ENCODE measurements around the gene C6orf52. TPM values are rescaled to one million over a fixed set of nuclear protein-coding genes. Genes with fewer than 3 reads are reported as not detected.
A peak's percentile ranks its signal among the peaks of the same experiment; 100 is the strongest.

The C6orf52 gene
- total and polyA plus RNA-seq, 2 of the 13 experiments (the other 11 are each of a cell fraction or from before 2014, with no cell fraction given), result 0.50 to 0.53 TPM

DNA sequence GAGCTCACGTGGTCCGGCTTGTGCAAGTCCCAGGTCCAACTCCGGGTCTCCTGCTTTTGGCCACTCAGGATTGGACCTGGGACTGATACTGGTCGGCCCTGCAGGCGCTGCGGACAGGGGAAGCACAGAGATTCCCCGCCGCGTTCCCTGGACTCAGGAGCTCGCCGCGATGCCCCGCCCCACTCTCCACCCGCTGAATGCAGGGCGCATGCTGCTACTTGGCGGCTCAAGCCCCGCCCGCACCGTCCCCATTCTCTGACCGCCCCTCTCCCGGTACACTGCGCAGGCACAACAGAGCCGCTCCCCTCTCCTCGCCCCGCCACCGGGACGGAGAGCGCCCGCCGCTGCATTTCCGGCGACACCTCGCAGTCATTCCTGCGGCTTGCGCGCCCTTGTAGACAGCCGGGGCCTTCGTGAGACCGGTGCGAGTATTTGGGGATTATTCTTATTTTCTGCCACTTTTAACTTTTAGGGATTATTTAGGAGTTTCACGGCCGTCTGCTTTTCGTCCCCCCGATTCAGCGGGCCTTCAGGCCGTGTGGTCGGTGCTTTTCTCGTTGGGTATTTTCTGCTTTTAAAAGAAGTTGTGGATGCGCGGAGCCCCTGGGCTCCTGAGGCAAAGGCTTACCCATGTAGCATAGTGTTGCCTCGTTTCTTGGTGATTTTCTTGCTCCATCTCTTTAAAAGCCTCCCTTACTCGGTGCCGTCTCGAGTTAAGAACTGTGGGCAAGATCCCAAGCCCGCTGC is 28.6 kb upstream of the C6orf52 start, which contains the start of gene TMEM14C (continued):
- TF ChIP-seq TOE1 (CRISPR knock-in tag; IDR thresholded peaks at IDR 0.05), result no peak
- TF ChIP-seq ZFP62 (CRISPR knock-in tag; IDR thresholded peaks at IDR 0.05), result no peak; the same call in 1 of the 2 replicates
- peak; percentile 92 for TF ChIP-seq ZFP37 (CRISPR knock-in tag; IDR thresholded peaks at IDR 0.05; ENCODE audit: borderline replicate concordance)
- TF ChIP-seq PHF8 (CRISPR knock-in tag; IDR thresholded peaks at IDR 0.05), result peak; percentile 91
- TF ChIP-seq ZNF619 (CRISPR knock-in tag; IDR thresholded peaks at IDR 0.05), result peak; percentile 98; the same call in 1 of the 2 replicates
- peak; percentile 95 for TF ChIP-seq KMT2A (CRISPR knock-in tag; IDR thresholded peaks at IDR 0.05)
- TF ChIP-seq BCL6 (CRISPR knock-in tag; IDR thresholded peaks at IDR 0.05), result peak; percentile 63
- TF ChIP-seq, protein P1, sequence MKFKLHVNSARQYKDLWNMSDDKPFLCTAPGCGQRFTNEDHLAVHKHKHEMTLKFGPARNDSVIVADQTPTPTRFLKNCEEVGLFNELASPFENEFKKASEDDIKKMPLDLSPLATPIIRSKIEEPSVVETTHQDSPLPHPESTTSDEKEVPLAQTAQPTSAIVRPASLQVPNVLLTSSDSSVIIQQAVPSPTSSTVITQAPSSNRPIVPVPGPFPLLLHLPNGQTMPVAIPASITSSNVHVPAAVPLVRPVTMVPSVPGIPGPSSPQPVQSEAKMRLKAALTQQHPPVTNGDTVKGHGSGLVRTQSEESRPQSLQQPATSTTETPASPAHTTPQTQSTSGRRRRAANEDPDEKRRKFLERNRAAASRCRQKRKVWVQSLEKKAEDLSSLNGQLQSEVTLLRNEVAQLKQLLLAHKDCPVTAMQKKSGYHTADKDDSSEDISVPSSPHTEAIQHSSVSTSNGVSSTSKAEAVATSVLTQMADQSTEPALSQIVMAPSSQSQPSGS (CRISPR knock-in tag; IDR thresholded peaks at IDR 0.05), result peak; percentile 72; the same call in 1 of the 2 replicates
- peak; percentile 92 for TF ChIP-seq ZMYM3 (CRISPR knock-in tag; IDR thresholded peaks at IDR 0.05)
- no peak for TF ChIP-seq CC2D1A (CRISPR knock-in tag; IDR thresholded peaks at IDR 0.05)
- TF ChIP-seq SPEN (CRISPR knock-in tag; IDR thresholded peaks at IDR 0.05; ENCODE audit: low read depth), result peak; percentile 96
- peak; percentile 26 for TF ChIP-seq JARID2 (CRISPR knock-in tag; IDR thresholded peaks at IDR 0.05; ENCODE audit: insufficient replicate concordance)
- TF ChIP-seq, protein P2, sequence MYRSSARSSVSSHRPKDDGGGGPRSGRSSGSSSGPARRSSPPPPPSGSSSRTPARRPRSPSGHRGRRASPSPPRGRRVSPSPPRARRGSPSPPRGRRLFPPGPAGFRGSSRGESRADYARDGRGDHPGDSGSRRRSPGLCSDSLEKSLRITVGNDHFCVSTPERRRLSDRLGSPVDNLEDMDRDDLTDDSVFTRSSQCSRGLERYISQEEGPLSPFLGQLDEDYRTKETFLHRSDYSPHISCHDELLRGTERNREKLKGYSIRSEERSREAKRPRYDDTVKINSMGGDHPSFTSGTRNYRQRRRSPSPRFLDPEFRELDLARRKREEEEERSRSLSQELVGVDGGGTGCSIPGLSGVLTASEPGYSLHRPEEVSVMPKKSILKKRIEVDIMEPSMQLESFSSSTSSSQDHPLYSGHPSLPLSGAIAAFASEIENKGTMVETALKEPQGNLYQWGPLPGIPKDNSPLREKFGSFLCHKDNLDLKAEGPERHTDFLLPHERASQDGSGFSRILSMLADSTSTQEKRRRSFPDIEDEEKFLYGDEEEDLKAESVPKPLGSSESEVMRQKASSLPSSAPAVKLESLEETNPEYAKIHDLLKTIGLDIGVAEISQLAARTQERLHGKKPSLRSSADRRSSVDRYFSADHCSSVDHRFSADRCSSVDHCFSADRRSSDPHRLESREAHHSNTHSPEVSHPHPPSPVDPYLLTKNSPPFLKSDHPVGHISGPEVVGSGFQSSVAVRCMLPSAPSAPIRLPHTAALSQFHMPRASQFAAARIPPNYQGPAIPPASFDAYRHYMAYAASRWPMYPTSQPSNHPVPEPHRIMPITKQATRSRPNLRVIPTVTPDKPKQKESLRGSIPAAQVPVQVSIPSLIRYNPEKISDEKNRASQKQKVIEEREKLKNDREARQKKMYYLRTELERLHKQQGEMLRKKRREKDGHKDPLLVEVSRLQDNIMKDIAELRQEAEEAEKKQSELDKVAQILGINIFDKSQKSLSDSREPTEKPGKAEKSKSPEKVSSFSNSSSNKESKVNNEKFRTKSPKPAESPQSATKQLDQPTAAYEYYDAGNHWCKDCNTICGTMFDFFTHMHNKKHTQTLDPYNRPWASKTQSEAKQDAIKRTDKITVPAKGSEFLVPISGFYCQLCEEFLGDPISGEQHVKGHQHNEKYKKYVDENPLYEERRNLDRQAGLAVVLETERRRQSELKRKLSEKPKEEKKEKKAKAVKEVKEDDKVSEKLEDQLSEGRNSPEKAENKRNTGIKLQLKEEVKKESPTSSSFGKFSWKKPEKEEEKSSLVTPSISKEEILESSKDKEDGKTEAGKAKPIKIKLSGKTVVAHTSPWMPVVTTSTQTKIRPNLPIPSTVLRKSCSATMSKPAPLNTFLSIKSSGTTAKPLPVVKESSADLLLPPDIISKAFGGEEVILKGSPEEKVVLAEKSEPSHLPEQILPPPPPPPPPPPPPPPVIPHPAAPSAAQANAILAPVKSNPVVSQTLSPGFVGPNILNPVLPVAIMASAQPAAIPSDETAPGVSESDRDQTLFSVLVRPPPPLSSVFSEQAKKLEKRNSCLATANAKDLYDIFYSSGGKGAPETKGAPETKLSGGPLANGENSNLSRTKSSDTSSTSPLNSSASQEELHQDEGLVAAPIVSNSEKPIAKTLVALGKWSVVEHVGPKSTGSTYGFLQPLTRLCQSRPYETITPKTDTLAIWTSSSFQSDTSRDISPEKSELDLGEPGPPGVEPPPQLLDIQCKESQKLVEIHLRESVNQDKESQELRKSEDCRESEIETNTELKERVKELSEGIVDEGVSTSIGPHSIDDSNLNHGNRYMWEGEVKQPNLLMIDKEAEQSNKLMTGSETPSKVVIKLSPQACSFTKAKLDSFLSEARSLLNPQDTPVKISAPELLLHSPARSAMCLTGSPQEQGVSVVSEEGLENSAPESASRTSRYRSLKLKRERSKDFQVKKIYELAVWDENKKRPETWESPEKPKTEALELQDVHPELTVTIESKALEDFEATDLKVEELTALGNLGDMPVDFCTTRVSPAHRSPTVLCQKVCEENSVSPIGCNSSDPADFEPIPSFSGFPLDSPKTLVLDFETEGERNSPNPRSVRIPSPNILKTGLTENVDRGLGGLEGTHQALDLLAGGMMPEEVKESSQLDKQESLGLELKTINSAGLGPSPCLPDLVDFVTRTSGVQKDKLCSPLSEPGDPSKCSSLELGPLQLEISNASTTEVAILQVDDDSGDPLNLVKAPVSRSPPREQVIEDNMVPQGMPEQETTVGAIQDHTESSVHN (CRISPR knock-in tag; IDR thresholded peaks at IDR 0.05), result peak; percentile 69; the same call in 1 of the 2 replicates
- peak; percentile 98 for TF ChIP-seq ZNF747 (CRISPR knock-in tag; IDR thresholded peaks at IDR 0.05; ENCODE audit: borderline replicate concordance)
- TF ChIP-seq, protein P3, sequence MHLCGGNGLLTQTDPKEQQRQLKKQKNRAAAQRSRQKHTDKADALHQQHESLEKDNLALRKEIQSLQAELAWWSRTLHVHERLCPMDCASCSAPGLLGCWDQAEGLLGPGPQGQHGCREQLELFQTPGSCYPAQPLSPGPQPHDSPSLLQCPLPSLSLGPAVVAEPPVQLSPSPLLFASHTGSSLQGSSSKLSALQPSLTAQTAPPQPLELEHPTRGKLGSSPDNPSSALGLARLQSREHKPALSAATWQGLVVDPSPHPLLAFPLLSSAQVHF (CRISPR knock-in tag; IDR thresholded peaks at IDR 0.05), result 0 out of 2 replicates have a peak, but pooled peaks have one; percentile 70
- TF ChIP-seq ZNF256 (CRISPR knock-in tag; conservative IDR thresholded peaks at IDR 0.05), result peak; percentile 26; the same call in 1 of the 2 replicates
- no peak for TF ChIP-seq PRPF4 (IDR thresholded peaks at IDR 0.05; ENCODE audit: low read depth, low read length, poor library complexity, severe bottlenecking)
